Ectodermal cell (in vitro differentiated cells): ENCODE measurements around the gene TNIK.

Experiments used
- H3K27ac ChIP-seq: 2 replicates; pipeline ENCODE4 v1.7.0; 2013; ENCODE audit warnings: mild to moderate bottlenecking, low read depth, low read length; ENCODE audit not compliant: insufficient read depth, poor library complexity, severe bottlenecking
- H3K27me3 ChIP-seq: 2 replicates; pipeline ENCODE4 v1.7.0; 2013; ENCODE audit warnings: mild to moderate bottlenecking, low read length; ENCODE audit not compliant: insufficient read depth, control insufficient read depth, poor library complexity, severe bottlenecking
- H3K36me3 ChIP-seq: one replicate; pipeline ENCODE4 v1.7.0; 2013; ENCODE audit warnings: low read length; ENCODE audit not compliant: control insufficient read depth, insufficient read depth
- H3K4me1 ChIP-seq: one replicate; pipeline ENCODE4 v1.7.0; 2013; ENCODE audit warnings: low read length; ENCODE audit not compliant: control insufficient read depth, insufficient read depth
- H3K4me3 ChIP-seq: 2 replicates; pipeline ENCODE4 v1.7.0; 2013; ENCODE audit warnings: low read depth, low read length, control low read depth; ENCODE audit not compliant: insufficient read depth
- H3K9me3 ChIP-seq: 2 replicates; pipeline ENCODE4 v1.7.0; 2013; ENCODE audit warnings: mild to moderate bottlenecking, low read length, moderate library complexity; ENCODE audit not compliant: control insufficient read depth
- WGBS, 2 experiments: methylation state at CpG; one replicate each; pipeline ENCODE4 v1.1.7; 2013; ENCODE audit warnings: missing lambda C conversion rate in 2 of 2; 5-methylcytosine and 5-hydroxymethylcytosine counted together

The TNIK gene

GRCh38 chr3:171056528-171056927, 403.7 kb downstream of the TNIK start:
- Histone ChIP-seq H3K9me3 (no peaks in the 10 kb centered on the region), H3K27ac (no peak overlapping the region), H3K4me1 (no peaks in the 10 kb centered on the region), H3K36me3 (no peaks in the 10 kb centered on the region), H3K27me3 (no peaks in the 10 kb centered on the region), H3K4me3 (no peak overlapping the region)
- WGBS, 2 experiments, result 96 to 99% methylated on average over 4 to 5 of the region's 5 CpGs

- H3K9me3 ChIP-seq, result no peaks in the 10 kb centered on the region
- H3K36me3 ChIP-seq, result no peaks in the 10 kb centered on the region
- no peak overlapping the region for H3K27ac ChIP-seq
- no peaks in the 10 kb centered on the region for H3K4me1 ChIP-seq
- no peaks in the 10 kb centered on the region for H3K27me3 ChIP-seq
- H3K4me3 ChIP-seq, result no peak overlapping the region
- WGBS, 2 experiments, result 89 to 91% methylated on average over 4 of the region's 4 CpGs
Measured at GRCh38 chr3:171055336-171056178, 404.6 kb downstream of the TNIK start.

GRCh38 chr3:171054921-171055320, 405.3 kb downstream of the TNIK start:
- Histone ChIP-seq H3K36me3 (no peaks in the 10 kb centered on the region), H3K9me3 (no peaks in the 10 kb centered on the region), H3K4me1 (no peaks in the 10 kb centered on the region), H3K27ac (no peak overlapping the region), H3K4me3 (no peak overlapping the region), H3K27me3 (no peaks in the 10 kb centered on the region)

GRCh38 chr3:171054231-171054630, 406.0 kb downstream of the TNIK start:
- no peak overlapping the region for H3K4me3 ChIP-seq
- no peaks in the 10 kb centered on the region for H3K4me1 ChIP-seq
- H3K27ac ChIP-seq, result no peak overlapping the region
- no peaks in the 10 kb centered on the region for H3K36me3 ChIP-seq
- no peaks in the 10 kb centered on the region for H3K27me3 ChIP-seq
- 90 to 100% methylated on average over 1 of the region's 1 CpG for WGBS, 2 experiments
- no peaks in the 10 kb centered on the region for H3K9me3 ChIP-seq

- Histone ChIP-seq H3K9me3 (no peaks in the 10 kb centered on the region), H3K4me3 (no peak overlapping the region), H3K4me1 (no peaks in the 10 kb centered on the region), H3K27ac (no peak overlapping the region), H3K36me3 (no peaks in the 10 kb centered on the region), H3K27me3 (no peaks in the 10 kb centered on the region)
- WGBS, 2 experiments, result 18 to 20% methylated on average over 6 of the region's 6 CpGs
Measured at GRCh38 chr3:171049861-171050444, 410.3 kb downstream of the TNIK start.

GRCh38 chr3:171046760-171047159, 413.4 kb downstream of the TNIK start:
- H3K36me3 ChIP-seq, result no peaks in the 10 kb centered on the region
- H3K4me3 ChIP-seq, result no peak overlapping the region
- no peaks in the 10 kb centered on the region for H3K4me1 ChIP-seq
- no peaks in the 10 kb centered on the region for H3K27me3 ChIP-seq
- H3K27ac ChIP-seq, result no peak overlapping the region
- no peaks in the 10 kb centered on the region for H3K9me3 ChIP-seq
- 81 to 87% methylated on average over 4 of the region's 4 CpGs for WGBS, 2 experiments

GRCh38 chr3:171044835-171045793, 415.1 kb downstream of the TNIK start:
- Histone ChIP-seq H3K4me1 (no peaks in the 10 kb centered on the region), H3K4me3 (no peak overlapping the region), H3K36me3 (no peaks in the 10 kb centered on the region), H3K27me3 (no peaks in the 10 kb centered on the region), H3K27ac (no peak overlapping the region), H3K9me3 (no peaks in the 10 kb centered on the region)
- 90 to 94% methylated on average over 14 of the region's 14 CpGs for WGBS, 2 experiments

GRCh38 chr3:171044384-171044783, 415.8 kb downstream of the TNIK start:
- 14 to 40% methylated on average over 1 of the region's 1 CpG for WGBS, 2 experiments
- Histone ChIP-seq H3K9me3 (no peaks in the 10 kb centered on the region), H3K36me3 (no peaks in the 10 kb centered on the region), H3K4me1 (no peaks in the 10 kb centered on the region), H3K4me3 (no peak overlapping the region), H3K27ac (no peak overlapping the region), H3K27me3 (no peaks in the 10 kb centered on the region)

GRCh38 chr3:171039674-171040073, 420.5 kb downstream of the TNIK start:
- Histone ChIP-seq H3K27me3 (no peaks in the 10 kb centered on the region), H3K4me3 (no peak overlapping the region), H3K27ac (no peak overlapping the region), H3K36me3 (no peaks in the 10 kb centered on the region), H3K4me1 (no peaks in the 10 kb centered on the region), H3K9me3 (no peaks in the 10 kb centered on the region)
- 75 to 93% methylated on average over 1 of the region's 1 CpG for WGBS, 2 experiments

- no peaks in the 10 kb centered on the region for H3K36me3 ChIP-seq
- H3K27me3 ChIP-seq, result no peaks in the 10 kb centered on the region
- H3K9me3 ChIP-seq, result no peaks in the 10 kb centered on the region
- no peak overlapping the region for H3K4me3 ChIP-seq
- H3K4me1 ChIP-seq, result no peaks in the 10 kb centered on the region
- 83 to 91% methylated on average over 1 of the region's 1 CpG for WGBS, 2 experiments
- H3K27ac ChIP-seq, result no peak overlapping the region
Measured at GRCh38 chr3:171038342-171038741, 421.9 kb downstream of the TNIK start.
